Trophoblast cell (in vitro differentiated cells and primary cell): ENCODE results near the gene TMPRSS7.

Source experiments
- DNase-seq, 2 donors: peaks; one replicate each; pipeline ENCODE4 v3.0.0-alpha.2; 2016
- H2AFZ ChIP-seq: 2 replicates; pipeline ENCODE4 v1.6.1; 2013; ENCODE audit warnings: low read length, moderate library complexity, mild to moderate bottlenecking; ENCODE audit not compliant: insufficient read depth, poor library complexity
- H2AK5ac ChIP-seq: 2 replicates; pipeline ENCODE4 v1.6.1; 2013; ENCODE audit warnings: mild to moderate bottlenecking, low read length
- H2BK120ac ChIP-seq: 2 replicates; pipeline ENCODE4 v1.6.1; 2013; ENCODE audit warnings: low read length, mild to moderate bottlenecking, moderate library complexity; ENCODE audit not compliant: insufficient read depth, poor library complexity
- H2BK12ac ChIP-seq: 2 replicates; pipeline ENCODE4 v1.6.1; 2013; ENCODE audit warnings: mild to moderate bottlenecking, low read length, moderate library complexity
- H2BK5ac ChIP-seq: 2 replicates; pipeline ENCODE4 v1.6.1; 2013; ENCODE audit warnings: low read length, low read depth, moderate library complexity, mild to moderate bottlenecking; ENCODE audit not compliant: poor library complexity
- H3K14ac ChIP-seq: 2 replicates; pipeline ENCODE4 v1.6.1; 2013; ENCODE audit warnings: mild to moderate bottlenecking, low read length
- H3K18ac ChIP-seq: 2 replicates; pipeline ENCODE4 v1.6.1; 2013; ENCODE audit warnings: mild to moderate bottlenecking, low read length
- H3K23ac ChIP-seq: 2 replicates; pipeline ENCODE4 v1.6.1; 2013; ENCODE audit warnings: low read length
- H3K27ac ChIP-seq: 2 replicates; pipeline ENCODE4 v1.5.1; 2013; ENCODE audit warnings: low read depth, mild to moderate bottlenecking, inconsistent platforms, low read length, moderate library complexity
- H3K27me3 ChIP-seq: 2 replicates; pipeline ENCODE4 v1.6.1; 2013; ENCODE audit warnings: inconsistent platforms, mild to moderate bottlenecking, low read length, moderate library complexity; ENCODE audit not compliant: insufficient read depth
- H3K36me3 ChIP-seq, 2 experiments: 1 replicate in 1 of 2; 2 replicates in 1 of 2; pipeline ENCODE4 v1.6.1; 2013; ENCODE audit warnings: low read length in 2 of 2, mild to moderate bottlenecking in 2 of 2, moderate library complexity in 1 of 2; ENCODE audit not compliant: insufficient read depth in 2 of 2, control insufficient read depth in 1 of 2
- H3K4ac ChIP-seq: 2 replicates; pipeline ENCODE4 v1.6.1; 2013; ENCODE audit warnings: low read depth, mild to moderate bottlenecking, low read length, moderate library complexity
- H3K4me1 ChIP-seq, 2 experiments: 1 replicate in 1 of 2; 2 replicates in 1 of 2; pipeline ENCODE4 v1.6.1; 2013; ENCODE audit warnings: low read length in 2 of 2, mild to moderate bottlenecking in 2 of 2, moderate library complexity in 1 of 2; ENCODE audit not compliant: insufficient read depth in 2 of 2, control insufficient read depth in 1 of 2
- H3K4me2 ChIP-seq: 2 replicates; pipeline ENCODE4 v1.6.1; 2013; ENCODE audit warnings: inconsistent platforms, mild to moderate bottlenecking, low read length, moderate library complexity
- H3K4me3 ChIP-seq: 2 replicates; pipeline ENCODE4 v1.5.1; 2013; ENCODE audit warnings: mild to moderate bottlenecking, low read depth, low read length, inconsistent platforms
- H3K79me1 ChIP-seq: one replicate; pipeline ENCODE4 v1.6.1; 2013; ENCODE audit warnings: low read length
- H3K79me2 ChIP-seq: 2 replicates; pipeline ENCODE4 v1.6.1; 2013; ENCODE audit warnings: low read length, mild to moderate bottlenecking; ENCODE audit not compliant: control insufficient read depth, insufficient read depth, poor library complexity
- H3K9ac ChIP-seq: 2 replicates; pipeline ENCODE4 v1.6.1; 2013; ENCODE audit warnings: mild to moderate bottlenecking, low read length
- H3K9me3 ChIP-seq: 2 replicates; pipeline ENCODE4 v1.6.1; 2013; ENCODE audit warnings: low read depth, mild to moderate bottlenecking, control low read depth, inconsistent platforms, low read length; ENCODE audit not compliant: insufficient read depth
- H4K12ac ChIP-seq: 2 replicates; pipeline ENCODE4 v1.6.1; 2013; ENCODE audit warnings: low read depth, mild to moderate bottlenecking, low read length, moderate library complexity
- H4K8ac ChIP-seq: 2 replicates; pipeline ENCODE4 v1.6.1; 2013; ENCODE audit warnings: low read depth, mild to moderate bottlenecking, low read length, moderate library complexity
- H4K91ac ChIP-seq: one replicate; pipeline ENCODE4 v1.6.1; 2013; ENCODE audit warnings: low read depth, mild to moderate bottlenecking, low read length, moderate library complexity
- WGBS: extraction: QIAGEN DNeasy Blood & Tissue Kit; methylation state at CpG from one replicate; pipeline ENCODE4 v1.1.7; 2013; ENCODE audit warnings: missing lambda C conversion rate; ENCODE audit not compliant: insufficient read length, insufficient coverage; ENCODE audit errors: extremely low coverage; 5-methylcytosine and 5-hydroxymethylcytosine counted together

TMPRSS7 gene

DNA sequence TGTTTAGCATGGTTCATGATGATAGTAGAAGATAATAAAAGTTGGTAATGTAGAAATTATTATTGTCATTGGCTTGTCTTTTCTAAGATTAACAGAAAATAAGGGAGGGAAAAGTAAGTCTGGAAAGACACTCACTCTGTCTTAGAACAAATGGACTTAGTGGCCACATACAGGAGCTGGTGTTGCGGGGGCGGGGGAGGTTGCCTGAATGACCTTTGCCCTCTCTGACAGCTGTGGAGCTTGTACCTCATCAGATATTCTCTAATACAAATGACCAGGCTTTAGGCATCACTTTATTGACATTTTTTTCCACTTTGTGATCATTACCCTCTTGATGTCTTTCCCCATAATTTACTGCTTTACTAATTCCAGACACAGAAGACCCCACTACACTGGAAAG is 29.9 kb upstream of the TMPRSS7 start:
- Histone ChIP-seq H3K23ac (no peak overlapping the region), H4K91ac (no peak overlapping the region), H3K14ac (no peak overlapping the region), H3K18ac (no peak overlapping the region), H4K12ac (no peak overlapping the region), H3K9ac (no peak overlapping the region), H3K27ac (no peak overlapping the region), H2BK5ac (no peak overlapping the region), H2AFZ (no peak overlapping the region), H3K79me2 (no peaks in the 10 kb centered on the region), H3K27me3 (no peaks in the 10 kb centered on the region), H2AK5ac (no peak overlapping the region), H3K4me2 (no peak overlapping the region), H2BK12ac (no peak overlapping the region), H3K9me3 (no peaks in the 10 kb centered on the region), H3K79me1 (no peaks in the 10 kb centered on the region), H3K4me1 (peaks cover 0 to 2% of the 10 kb centered on the region in 2 experiments), H3K36me3 (no peaks in the 10 kb centered on the region), H4K8ac (no peak overlapping the region), H2BK120ac (no peak overlapping the region), H3K4ac (no peak overlapping the region), H3K4me3 (no peak overlapping the region)
- no peak for DNase-seq
- WGBS = no CpG with 5 or more reads among the region's 2 CpGs

DNA sequence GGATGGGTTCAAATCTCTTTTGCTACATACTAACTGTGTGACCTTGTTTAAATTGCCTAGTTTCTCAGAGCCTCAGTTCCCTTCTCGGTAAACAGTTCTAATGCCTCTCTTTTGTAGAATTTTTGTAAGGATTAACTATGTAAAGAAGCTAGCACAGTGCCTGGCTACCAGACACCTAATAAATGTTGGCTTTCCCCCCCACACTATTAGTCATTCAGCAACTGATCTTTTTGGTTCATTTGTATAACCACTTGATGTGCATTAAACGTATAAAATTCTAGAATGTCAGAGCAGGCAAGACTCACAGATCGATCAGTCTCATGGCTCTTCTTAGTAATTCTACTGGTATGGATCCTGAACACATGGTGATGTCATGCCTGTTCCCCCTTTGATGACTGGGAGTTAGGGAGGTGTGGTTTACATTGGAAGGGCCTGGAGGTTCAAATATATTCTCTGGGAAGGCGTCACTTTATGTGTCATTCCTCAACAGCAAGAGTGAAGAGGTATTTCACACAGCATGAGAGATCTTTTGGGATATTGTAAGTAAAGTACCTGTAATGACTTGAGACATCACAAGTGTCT is 29.4 kb upstream of the TMPRSS7 start:
- no CpG with 5 or more reads among the region's 4 CpGs for WGBS
- no peak for DNase-seq
- no peak overlapping the region for H2BK120ac ChIP-seq
- H3K18ac ChIP-seq = no peak overlapping the region
- no peak overlapping the region for H2AFZ ChIP-seq
- H3K4me3 ChIP-seq = no peak overlapping the region
- H2AK5ac ChIP-seq = no peak overlapping the region
- no peak overlapping the region for H2BK12ac ChIP-seq
- no peaks in the 10 kb centered on the region for H3K9me3 ChIP-seq
- H3K79me2 ChIP-seq = no peaks in the 10 kb centered on the region
- no peak overlapping the region for H3K27ac ChIP-seq
- no peak overlapping the region for H2BK5ac ChIP-seq
- H3K9ac ChIP-seq = no peak overlapping the region
- H4K8ac ChIP-seq = no peak overlapping the region
- H3K79me1 ChIP-seq = no peaks in the 10 kb centered on the region
- H4K91ac ChIP-seq = no peak overlapping the region
- H3K27me3 ChIP-seq = no peaks in the 10 kb centered on the region
- H3K23ac ChIP-seq = no peak overlapping the region
- peaks cover 0 to 2% of the 10 kb centered on the region in 2 experiments for H3K4me1 ChIP-seq
- H3K14ac ChIP-seq = no peak overlapping the region
- no peak overlapping the region for H3K4ac ChIP-seq
- no peaks in the 10 kb centered on the region for H3K36me3 ChIP-seq
- no peak overlapping the region for H4K12ac ChIP-seq
- no peak overlapping the region for H3K4me2 ChIP-seq

DNA sequence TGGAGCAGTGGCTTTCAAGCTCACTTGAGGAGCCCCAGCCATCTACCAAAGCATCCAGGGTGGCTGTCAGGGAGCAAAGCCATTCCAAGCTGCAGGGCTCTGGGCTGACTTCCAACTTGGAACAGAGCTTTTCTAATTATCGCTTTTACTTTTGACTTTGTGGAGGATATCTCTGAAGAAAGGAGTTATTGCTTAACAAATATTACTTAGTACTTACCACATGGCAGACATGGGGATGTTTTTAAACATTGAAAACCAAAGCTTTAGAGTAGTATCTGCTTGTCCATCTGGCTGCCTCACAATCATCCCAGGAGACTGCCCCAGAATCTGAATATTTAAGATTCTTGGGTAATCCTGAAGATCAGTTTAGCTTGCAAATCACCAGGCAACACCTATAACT is 26.9 kb upstream of the TMPRSS7 start:
- H2BK12ac ChIP-seq = no peak overlapping the region
- peaks cover 0 to 2% of the 10 kb centered on the region in 2 experiments for H3K4me1 ChIP-seq
- no peak overlapping the region for H3K14ac ChIP-seq
- no peak overlapping the region for H3K4me3 ChIP-seq
- peak; percentile 8 to 42 for DNase-seq
- H3K27ac ChIP-seq = no peak overlapping the region
- H2AK5ac ChIP-seq = no peak overlapping the region
- H3K79me2 ChIP-seq = no peaks in the 10 kb centered on the region
- no peaks in the 10 kb centered on the region for H3K79me1 ChIP-seq
- no peak overlapping the region for H3K9ac ChIP-seq
- no peak overlapping the region for H4K12ac ChIP-seq
- H2BK5ac ChIP-seq = no peak overlapping the region
- H3K27me3 ChIP-seq = no peaks in the 10 kb centered on the region
- H4K8ac ChIP-seq = no peak overlapping the region
- H3K36me3 ChIP-seq = no peaks in the 10 kb centered on the region
- no peak overlapping the region for H2AFZ ChIP-seq
- H4K91ac ChIP-seq = no peak overlapping the region
- no peak overlapping the region for H3K18ac ChIP-seq
- H3K23ac ChIP-seq = no peak overlapping the region
- no peaks in the 10 kb centered on the region for H3K9me3 ChIP-seq
- H3K4ac ChIP-seq = no peak overlapping the region
- no peak overlapping the region for H2BK120ac ChIP-seq
- H3K4me2 ChIP-seq = no peak overlapping the region
- WGBS = no CpG with 5 or more reads among the region's 1 CpG

DNA sequence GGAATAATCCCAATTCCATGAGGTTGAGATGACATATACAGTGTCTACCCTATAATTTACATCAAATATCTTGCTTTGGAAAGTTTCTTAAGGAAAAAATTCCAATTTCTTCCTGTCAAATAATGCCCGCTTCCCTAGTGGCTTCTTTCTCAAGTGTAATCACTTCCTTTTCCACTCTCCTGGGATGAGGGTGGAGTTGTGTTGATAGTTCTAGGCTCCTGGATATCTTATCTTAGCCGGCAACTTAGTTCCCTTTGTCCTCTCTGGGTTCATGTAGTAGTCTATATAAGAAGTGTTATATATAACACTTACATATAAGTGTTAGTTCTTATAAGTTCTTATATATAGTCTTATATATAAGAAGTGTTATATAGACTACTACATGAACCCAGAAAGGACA is 24.9 kb upstream of the TMPRSS7 start:
- Histone ChIP-seq H3K4me2 (no peak overlapping the region), H2BK120ac (no peak overlapping the region), H2BK5ac (no peak overlapping the region), H3K9me3 (no peaks in the 10 kb centered on the region), H2AK5ac (no peak overlapping the region), H3K4me3 (no peak overlapping the region), H3K23ac (no peak overlapping the region), H4K8ac (no peak overlapping the region), H2AFZ (no peak overlapping the region), H3K79me1 (no peaks in the 10 kb centered on the region), H2BK12ac (no peak overlapping the region), H3K18ac (no peak overlapping the region), H4K12ac (no peak overlapping the region), H4K91ac (no peak overlapping the region), H3K27ac (no peak overlapping the region), H3K9ac (no peak overlapping the region), H3K79me2 (no peaks in the 10 kb centered on the region), H3K4me1 (peaks cover 0 to 1% of the 10 kb centered on the region in 2 experiments), H3K27me3 (no peaks in the 10 kb centered on the region), H3K36me3 (no peaks in the 10 kb centered on the region), H3K14ac (no peak overlapping the region), H3K4ac (no peak overlapping the region)
- DNase-seq = no peak
- no CpG with 5 or more reads among the region's 2 CpGs for WGBS
